PFSK-1 (cell line): ENCODE measurements around the gene LIF.
A peak's percentile ranks its signal among the peaks of the same experiment; 100 is the strongest.

ENCODE experiments used
- FOXP2 ChIP-seq: optimal IDR thresholded peaks from 2 replicates; pipeline ENCODE3; 2011; ENCODE audit warnings: borderline replicate concordance, control low read depth, inconsistent platforms; ENCODE audit not compliant: insufficient read depth; ENCODE audit errors: extremely low read length, extremely low read depth
- POLR2AphosphoS5 ChIP-seq: IDR thresholded peaks from 2 replicates; pipeline ENCODE4 v1.6.1; 2012; ENCODE audit warnings: low read depth, mild to moderate bottlenecking, control low read depth, low read length, moderate library complexity
- SIN3A ChIP-seq: IDR thresholded peaks from 2 replicates; pipeline ENCODE4 v1.6.1; 2012; ENCODE audit warnings: mild to moderate bottlenecking, low read length, moderate library complexity, borderline replicate concordance; ENCODE audit not compliant: insufficient read depth
- TAF1 ChIP-seq: IDR thresholded peaks from 2 replicates; pipeline ENCODE4 v1.6.1; 2012; ENCODE audit warnings: low read length, control low read depth, borderline replicate concordance; ENCODE audit not compliant: insufficient read depth
- TF ChIP-seq, protein P1 (sequence below), 2 experiments: IDR thresholded peaks; 2 replicates each; pipeline versions ENCODE4 v1.6.1 to v1.8.0; 2011 to 2012; ENCODE audit warnings: low read depth in 2 of 2, low read length in 2 of 2, control low read depth in 1 of 2, inconsistent platforms in 1 of 2, mild to moderate bottlenecking in 1 of 2, moderate library complexity in 1 of 2; ENCODE audit not compliant: insufficient read depth in 1 of 2

The LIF gene

DNA sequence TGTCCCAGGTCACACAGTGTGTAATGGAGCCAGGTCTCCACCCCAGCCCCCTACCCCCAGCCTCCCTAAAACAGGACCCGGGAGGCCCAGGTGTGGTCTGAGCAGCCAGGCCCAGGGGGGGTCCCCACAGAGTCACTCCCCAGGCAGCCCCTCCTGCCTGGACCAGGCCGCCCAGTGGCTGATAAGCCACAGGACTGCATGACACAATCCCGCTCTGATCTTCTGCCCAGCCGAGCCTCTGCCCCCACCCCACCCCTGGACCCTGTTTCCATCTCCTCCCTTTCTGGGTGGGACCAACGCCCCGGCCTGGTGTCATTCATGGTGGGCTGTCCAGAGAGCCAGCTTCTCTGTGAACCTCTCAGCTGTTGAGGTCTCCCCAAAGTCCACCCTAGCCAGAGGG is 7.8 kb upstream of the LIF start:
- TF ChIP-seq, protein P1, sequence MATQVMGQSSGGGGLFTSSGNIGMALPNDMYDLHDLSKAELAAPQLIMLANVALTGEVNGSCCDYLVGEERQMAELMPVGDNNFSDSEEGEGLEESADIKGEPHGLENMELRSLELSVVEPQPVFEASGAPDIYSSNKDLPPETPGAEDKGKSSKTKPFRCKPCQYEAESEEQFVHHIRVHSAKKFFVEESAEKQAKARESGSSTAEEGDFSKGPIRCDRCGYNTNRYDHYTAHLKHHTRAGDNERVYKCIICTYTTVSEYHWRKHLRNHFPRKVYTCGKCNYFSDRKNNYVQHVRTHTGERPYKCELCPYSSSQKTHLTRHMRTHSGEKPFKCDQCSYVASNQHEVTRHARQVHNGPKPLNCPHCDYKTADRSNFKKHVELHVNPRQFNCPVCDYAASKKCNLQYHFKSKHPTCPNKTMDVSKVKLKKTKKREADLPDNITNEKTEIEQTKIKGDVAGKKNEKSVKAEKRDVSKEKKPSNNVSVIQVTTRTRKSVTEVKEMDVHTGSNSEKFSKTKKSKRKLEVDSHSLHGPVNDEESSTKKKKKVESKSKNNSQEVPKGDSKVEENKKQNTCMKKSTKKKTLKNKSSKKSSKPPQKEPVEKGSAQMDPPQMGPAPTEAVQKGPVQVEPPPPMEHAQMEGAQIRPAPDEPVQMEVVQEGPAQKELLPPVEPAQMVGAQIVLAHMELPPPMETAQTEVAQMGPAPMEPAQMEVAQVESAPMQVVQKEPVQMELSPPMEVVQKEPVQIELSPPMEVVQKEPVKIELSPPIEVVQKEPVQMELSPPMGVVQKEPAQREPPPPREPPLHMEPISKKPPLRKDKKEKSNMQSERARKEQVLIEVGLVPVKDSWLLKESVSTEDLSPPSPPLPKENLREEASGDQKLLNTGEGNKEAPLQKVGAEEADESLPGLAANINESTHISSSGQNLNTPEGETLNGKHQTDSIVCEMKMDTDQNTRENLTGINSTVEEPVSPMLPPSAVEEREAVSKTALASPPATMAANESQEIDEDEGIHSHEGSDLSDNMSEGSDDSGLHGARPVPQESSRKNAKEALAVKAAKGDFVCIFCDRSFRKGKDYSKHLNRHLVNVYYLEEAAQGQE (IDR thresholded peaks at IDR 0.05; ENCODE audit: insufficient read depth in 1 of 2, low read depth in 2 of 2, low read length in 2 of 2) = no peak
- TF ChIP-seq SIN3A = no peak
- no peak for TF ChIP-seq TAF1
- TF ChIP-seq POLR2AphosphoS5 = no peak
- TF ChIP-seq FOXP2 = no peak

DNA sequence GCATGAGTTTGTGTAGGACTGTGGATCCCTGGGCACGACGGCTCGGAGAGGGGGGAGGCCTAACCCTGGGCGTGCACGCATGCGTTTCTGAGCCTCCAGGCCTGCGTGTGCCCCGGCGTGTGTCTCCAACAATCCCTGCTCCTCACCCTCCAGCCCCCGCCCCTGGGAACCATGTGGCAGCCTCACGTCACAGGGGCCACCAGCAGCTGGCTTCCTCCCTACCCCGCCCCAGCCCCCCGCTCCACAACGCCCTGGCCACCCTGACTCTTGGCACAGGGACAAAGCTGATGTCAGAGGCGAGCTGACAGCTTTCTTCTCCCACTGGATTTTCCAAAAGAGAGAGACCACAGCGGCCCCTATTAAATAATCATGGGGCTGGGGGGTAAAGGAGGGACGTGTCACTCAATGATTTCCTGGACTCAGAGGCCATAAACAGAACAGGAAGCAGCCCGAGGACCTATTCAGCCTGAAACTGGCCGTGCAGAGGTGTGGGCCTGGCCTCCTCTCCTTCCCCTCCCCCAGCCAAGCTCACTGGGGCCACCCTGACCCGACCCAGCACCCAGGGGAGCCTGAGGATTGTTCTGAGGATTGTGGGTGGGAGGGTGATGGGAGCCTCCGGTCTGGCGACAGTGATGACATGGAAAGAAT is 6.8 kb upstream of the LIF start:
- TF ChIP-seq, protein P1 (IDR thresholded peaks at IDR 0.05; ENCODE audit: insufficient read depth in 1 of 2, low read depth in 2 of 2, low read length in 2 of 2) = 0 out of 4 replicates have a peak, but pooled peaks of 1 of the 2 experiments have one; percentile 8
- TF ChIP-seq FOXP2 (peak; percentile 29), POLR2AphosphoS5 (no peak)

DNA sequence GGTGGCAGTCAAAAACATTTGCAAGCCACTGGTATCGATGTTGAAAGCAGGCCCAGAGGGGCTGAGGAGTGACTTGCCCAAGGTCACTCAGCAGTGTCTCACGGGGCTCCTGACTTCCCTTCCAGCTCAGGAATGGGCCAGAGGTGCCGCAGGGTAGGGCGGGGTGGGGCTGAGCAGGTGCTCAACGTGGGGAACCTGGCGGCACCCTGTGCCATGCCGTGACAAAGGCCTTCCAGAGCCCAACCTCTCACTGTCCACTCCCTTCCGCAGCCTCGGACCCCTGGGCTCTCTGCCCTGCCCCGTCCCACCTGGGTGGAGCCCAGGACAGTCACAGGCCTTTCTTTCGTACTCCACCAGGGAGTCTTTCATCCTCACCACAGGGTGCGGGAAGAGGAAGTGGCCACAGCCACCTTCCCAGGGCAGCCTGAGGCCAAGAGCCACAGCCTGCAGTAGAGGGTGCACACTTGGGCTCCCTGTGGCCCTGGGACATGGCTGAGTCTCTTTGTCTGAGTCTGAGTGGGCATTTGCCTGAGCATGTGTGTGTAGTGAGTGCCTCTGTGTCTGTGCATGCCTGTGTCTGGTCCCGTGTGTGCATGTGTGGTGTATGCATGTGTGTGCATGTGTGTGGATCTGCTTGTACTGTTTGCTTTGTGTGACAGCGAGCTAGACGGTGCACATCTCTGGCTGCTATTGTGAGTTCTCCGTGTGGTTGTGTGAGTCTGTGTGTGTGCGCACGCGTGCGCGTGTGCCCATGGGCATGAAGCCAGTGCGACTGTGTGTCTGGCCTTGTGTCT is 6.0 kb upstream of the LIF start:
- TF ChIP-seq, protein P1 (IDR thresholded peaks at IDR 0.05; ENCODE audit: insufficient read depth in 1 of 2, low read depth in 2 of 2, low read length in 2 of 2) = no peak
- TF ChIP-seq FOXP2 (no peak), SIN3A (no peak), TAF1 (no peak), POLR2AphosphoS5 (no peak)

DNA sequence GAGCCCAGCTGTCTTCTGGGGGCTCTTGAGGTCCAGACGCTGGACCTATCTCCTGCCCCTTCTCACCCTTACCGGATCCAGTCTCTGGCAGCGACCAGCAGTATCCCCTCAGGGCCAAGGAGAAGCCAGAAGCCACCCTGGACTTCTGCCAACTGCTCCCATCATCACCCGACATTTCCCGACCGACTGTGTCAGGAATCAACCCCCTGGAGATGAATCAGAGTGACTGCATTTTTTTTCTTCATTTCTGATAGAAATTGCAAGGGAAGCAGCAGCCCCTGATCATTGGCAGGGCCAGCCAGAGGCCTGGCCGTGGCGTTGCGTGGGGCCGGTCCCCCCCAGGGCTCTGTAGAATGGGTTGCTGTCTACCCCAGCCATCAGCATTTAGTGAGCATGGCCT is 5.2 kb upstream of the LIF start:
- TF ChIP-seq FOXP2 = no peak
- TF ChIP-seq, protein P1 (IDR thresholded peaks at IDR 0.05; ENCODE audit: insufficient read depth in 1 of 2, low read depth in 2 of 2, low read length in 2 of 2) = no peak
- no peak for TF ChIP-seq SIN3A
- no peak for TF ChIP-seq TAF1
- TF ChIP-seq POLR2AphosphoS5 = no peak
